CD4-positive, alpha-beta T cell treated with Interleukin-15 for 1 hour (primary cell): Measurements from ENCODE around the gene NEXN.
"Not testable (repeated sequence)": the region's sequence is repeated elsewhere in the genome, so short reads cannot be mapped to it uniquely, and the experiment has no call there.

Experiments
- DNase-seq: peaks from one replicate; pipeline ENCODE4 v3.0.0-alpha.2; 2020

NEXN gene

DNA sequence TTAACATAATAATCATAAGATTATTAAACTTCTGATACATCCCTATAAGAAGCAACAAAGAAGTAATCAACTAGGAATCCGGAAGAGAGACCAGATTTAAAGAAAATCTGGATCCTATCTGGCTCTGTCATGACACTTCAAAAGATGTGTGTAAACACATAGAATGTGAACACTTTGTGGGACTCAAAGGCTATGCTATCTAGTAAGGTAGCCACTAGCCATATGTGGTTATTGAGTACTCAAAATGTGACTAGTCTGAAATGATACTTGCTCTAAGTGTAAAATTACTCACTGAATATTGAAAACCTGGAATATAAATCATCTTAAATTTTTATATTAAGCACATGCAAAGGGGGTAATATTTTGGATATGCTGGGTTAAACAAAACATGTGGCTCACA lies 81.8 kb downstream of the NEXN start:
- no peak for DNase-seq

DNA sequence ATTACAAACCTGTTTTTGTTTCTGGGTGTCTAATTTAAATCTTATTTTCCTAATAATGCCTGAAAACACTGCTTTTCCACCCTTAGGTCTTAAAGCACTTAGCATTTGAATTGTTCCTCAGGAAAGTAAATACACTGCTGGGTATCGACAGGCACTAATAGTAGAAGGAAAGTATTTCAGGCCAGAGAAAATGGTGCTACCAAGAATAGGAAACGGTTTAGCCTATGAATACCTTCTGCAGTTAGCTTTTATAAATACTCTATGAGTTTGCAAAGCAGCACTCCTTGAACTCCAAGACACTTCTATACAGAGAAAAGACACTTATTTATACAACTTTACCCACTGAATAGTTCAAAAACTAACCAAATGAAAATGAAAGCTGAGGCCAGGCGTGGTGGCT lies 83.7 kb downstream of the NEXN start:
- DNase-seq, result no peak

DNA sequence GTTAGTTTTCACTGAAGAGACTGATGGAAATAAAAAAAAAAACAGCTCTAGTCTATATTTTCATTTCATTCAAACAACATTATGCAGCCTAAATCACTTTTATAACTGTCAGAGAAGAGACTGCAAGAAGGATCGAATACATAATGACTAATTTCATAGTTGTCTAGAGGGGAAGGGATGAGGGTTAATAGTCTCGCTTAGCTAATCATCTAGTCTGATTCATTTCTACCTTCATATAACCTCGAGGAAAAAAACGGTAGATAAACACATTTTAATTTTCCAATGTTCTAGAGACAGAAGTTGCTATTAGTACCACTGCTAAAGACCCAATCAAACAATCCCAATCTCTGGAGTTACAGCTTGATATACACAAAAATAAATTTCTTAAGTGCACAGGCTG lies 87.0 kb downstream of the NEXN start:
- DNase-seq, result no peak

DNA sequence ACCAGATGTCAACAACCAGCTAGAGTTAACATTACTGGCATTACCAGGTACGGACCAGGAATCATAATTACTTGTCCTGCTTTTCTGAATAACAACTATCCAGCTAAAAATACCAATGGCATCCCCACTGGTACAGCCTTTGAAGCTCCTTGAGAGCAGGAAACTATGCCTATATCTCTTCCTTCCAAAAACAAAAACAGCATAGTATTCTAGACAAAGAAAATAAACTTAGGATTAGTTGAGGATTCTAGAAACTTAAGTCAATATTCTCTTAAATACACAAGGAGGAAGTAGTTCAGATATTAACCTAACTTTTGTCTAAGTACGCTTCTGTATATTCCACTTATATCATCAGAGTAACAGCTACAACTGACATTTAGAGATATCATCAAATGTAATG lies 87.5 kb downstream of the NEXN start:
- no peak for DNase-seq

DNA sequence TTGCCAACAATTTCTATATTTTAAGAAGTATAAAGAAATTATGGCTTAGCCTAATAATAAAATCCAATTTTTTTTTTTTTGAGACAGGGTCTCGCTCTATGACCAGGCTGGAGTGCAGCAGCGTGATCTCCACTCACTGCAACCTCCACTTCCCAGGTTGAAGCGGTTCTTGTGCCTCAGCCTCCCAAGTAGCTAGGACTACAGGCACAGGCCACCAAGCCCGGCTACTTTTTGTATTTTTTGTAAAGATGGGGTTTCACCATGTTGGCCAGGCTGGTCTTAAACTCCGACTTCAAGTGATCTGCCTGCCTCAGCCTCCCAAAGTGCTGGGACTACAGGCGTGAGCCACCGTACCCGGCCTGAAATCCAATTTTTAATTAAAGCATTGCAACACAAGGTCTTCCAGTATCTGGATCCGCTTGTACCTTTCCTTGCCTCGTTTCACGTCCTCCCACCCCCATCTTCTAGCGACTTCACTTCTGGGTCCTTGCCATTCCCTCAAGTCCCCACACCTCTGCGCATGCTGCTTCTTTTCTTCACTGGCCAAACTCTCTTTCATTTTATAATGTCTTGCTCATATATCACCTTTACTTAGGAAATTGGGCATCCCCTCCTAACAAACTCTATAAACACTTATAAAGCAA lies 88.1 kb downstream of the NEXN start:
- no peak for DNase-seq

DNA sequence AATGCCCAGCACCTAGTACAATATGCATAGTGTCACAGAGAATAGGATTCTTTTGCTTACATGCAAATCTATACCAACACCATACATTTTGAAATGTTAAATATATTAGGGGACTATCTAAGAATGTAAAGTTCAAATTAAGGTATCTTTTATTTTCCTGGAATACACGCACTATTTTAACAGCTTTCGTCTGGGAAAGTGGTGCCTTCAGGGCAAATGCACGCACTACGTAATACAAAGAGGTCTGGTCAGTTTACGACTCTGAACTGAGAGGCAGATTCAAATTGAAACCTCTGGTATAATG lies 89.5 kb downstream of the NEXN start:
- no peak for DNase-seq

DNA sequence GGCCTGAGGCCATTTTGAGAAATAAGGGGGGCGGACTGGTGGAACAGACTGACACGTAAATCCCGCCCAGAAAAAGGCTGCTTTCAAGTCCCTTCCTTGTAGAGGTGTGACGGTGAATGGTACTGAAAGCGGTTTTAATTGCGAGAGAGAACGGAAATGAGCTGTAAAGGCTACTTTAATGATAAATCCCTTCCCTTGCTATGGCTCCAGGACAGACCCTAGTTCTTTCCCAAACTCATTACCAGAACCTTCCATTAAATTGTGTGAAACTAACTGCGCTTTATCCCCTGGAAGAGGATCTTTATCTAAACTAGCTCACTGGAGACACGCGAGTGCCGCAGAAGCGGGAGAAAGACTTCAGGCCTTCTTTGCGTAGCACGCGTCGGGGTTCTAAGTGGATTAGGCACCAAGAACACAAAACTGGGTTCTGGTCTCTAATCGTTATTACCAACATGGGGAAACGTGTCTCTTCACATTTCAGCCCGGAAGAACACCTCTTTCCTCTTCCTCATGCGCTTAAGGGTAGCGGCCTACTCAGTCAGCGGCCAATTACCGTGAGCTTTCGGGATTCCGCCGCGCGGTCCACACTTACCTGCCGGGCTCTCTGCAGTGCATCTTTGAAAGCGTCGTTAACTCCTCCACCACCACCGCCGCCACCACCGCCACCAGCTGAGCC lies 90.0 kb downstream of the NEXN start:
- peak; percentile 86 for DNase-seq

DNA sequence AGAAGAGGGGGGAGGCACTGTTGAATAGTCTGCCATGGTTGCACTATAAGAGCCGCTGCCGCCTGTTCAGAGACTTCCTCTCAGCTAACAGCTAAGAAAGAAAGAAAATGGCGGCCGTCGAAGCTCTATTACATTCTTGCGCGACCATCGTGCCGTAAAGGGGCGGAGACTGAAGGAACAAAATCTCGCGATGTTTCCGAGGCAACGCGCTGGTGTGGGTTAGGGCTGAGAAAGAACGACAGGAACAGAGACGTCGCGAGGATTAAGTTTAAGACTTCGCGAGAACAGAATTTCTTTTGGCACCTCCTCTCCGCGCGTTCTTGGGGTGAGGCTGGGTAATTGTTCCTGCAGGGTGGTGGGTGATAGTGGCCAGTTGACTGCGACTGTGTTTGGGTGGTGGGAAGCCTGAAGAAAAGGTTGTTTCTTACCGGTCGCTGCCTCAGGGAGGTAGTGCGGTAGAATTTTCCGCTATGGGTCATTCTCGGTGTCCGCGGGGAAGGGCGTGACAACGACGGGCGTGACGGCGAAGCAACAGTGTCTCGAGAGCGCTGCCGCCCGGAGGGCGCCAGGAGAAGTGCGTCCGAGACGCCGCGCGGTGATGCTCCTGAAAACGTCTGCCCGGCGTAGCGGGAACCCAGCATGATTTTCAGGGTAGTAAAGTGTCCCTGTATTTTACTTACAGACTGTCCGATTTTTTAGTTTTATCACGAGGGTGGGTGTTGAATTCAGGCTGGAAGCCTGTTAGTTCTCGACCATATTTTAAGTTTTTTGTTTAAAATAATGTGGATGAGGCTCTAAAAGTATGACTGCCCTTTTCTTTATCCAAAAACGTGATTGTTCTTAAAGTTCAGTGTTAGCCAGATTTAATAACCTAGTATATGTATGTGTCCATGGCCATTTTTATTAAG lies 90.8 kb downstream of the NEXN start, which contains the start of gene FUBP1:
TSS of gene FUBP1 (minus strand) at position 104 of the 908 bp plus-strand sequence. CDS start at position 36, 68 bp downstream.
- DNase-seq, result peak; percentile 97

DNA sequence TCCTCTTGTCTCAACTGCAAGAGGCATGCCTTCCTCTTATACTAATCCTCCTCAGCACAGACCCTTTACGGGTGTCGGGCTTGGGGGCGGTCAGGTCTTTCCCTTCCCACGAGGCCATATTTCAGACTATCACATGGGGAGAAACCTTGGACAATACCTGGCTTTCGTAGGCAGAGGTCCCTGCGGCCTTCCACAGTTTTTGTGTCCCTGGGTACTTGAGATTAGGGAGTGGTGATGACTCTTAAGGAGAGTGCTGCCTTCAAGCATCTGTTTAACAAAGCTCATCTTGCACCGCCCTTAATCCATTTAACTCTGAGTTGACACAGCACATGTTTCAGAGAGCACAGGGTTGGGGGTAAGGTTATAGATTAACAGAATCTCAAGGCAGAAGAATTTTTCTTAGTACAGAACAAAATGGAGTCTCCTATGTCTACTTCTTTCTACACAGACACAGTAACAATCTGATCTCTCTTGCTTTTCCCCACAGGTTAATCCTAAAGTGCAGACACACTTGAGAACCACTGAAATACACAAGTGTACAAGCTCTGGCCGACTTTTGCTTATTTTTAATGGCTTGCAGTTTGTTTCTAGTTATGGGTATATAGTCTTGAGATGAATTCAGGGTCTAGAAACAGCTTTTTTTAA lies 95.0 kb downstream of the NEXN start:
- DNase-seq, result not testable (repeated sequence)

DNA sequence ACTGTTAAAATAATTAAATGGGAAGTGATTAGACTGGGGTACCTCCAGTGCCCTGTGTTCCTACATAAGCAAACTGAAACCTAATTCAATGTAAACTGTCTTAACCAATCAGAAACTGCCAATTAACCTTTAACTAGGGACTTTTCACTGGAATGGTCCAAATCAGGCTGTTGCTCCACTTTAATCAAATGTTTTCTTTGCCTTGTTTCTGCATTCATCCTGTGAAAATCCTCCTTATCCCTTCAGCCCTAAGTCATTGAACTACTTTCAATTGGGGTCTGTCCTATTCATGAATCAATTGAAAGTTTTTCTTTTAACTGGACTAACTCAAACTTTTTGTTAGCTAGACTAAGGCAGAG lies 95.6 kb downstream of the NEXN start:
- DNase-seq, result no peak

DNA sequence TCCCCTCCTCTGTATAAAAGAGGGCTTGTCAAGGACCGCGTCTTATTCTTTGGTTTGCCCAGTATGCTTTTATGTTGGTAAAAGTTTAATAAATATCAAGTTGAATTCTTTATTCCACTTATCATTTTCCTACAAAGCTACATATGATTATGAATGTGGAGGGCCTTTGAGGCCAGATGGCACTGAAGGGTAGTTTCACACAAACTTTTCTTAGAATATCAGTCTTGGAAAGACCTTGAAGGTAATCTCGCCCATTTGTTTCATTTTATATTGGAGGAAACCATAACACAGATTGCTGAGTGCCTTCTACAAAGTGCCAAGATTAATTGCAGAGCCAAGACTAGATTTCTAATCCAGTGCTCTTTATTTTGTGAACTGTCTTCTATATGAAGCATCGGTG lies 96.2 kb downstream of the NEXN start:
- no peak for DNase-seq

DNA sequence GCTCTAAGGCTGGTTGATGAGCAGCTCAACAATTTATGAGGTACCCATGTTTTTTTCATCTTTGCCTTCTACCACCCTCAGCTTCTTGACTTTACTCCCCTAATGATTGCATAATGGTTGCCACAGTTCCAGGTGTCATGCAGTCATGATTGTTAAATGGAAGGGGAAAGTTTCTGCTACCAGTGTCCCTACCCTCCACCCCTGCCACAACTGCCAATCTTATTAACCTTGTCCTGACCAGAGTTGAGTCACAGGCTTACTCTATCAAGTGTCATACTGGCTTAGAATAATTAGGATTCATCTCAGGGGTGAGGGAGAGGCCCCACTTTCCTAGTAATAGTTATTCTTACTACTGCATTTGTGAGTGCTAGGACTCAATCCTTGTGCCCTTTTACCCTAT lies 98.4 kb downstream of the NEXN start:
- DNase-seq, result no peak

DNA sequence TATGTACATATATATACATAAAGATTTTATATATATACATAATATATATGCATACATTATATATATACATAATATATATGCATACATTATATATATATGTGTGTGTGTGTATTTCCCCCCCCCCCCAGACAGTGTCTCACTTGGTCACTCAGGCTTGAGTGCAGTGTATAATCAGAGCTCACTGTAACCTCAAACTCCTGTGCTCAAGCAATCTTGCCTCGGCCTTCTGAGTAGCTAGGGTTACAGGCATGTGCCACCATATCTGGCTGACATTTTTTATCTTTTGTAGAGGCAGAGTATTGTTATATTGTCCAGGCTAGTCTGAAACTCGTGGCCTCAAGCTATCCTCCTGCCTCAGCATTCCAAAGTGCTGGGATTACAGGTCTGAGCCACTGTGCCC lies 99.5 kb downstream of the NEXN start:
- no peak for DNase-seq

DNA sequence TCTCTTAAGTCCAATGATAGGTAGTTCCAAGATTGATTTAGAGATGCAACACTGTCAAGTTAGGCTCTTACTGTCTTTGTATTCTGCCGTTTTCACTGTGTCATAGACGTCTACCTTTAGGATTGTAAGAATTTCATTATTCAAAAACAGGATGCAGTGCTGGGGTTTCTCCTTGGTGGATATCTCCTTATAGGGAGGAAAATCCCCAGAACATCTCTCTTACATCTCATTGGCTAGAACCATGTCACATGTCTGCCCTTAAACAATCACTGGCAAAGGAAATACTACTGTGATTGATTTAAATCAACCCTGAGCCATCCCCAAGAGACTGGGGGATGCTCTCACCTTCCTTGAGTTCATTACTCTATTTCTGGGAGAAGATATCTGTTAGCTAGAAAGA lies 101.3 kb downstream of the NEXN start:
- no peak for DNase-seq

DNA sequence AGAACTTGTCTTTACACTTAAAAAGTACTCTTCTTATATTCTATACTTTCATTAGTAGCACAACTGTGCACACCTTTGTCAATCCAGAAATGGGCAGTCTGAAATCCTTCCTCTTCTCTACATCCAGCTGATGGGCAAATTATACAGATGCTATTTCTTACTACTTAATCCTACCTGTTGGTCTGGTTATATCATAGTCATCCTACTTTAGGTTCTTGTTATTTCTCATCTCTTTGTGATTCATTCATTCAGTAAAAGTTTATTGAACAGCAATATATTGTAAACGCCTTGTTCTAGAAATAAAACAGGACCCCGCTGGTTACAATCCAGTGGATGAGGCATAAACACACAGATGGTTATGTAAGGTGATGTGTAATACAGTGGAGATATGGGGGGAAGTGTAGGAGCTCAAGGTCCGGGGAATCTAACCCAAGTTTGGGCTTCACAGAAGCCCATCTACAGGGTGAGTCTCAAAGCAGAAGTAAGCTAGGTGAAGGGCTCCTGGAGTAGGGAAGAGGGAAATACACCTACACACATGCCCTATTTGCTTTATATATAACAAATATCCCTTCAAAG lies 102.3 kb downstream of the NEXN start:
- DNase-seq, result no peak

DNA sequence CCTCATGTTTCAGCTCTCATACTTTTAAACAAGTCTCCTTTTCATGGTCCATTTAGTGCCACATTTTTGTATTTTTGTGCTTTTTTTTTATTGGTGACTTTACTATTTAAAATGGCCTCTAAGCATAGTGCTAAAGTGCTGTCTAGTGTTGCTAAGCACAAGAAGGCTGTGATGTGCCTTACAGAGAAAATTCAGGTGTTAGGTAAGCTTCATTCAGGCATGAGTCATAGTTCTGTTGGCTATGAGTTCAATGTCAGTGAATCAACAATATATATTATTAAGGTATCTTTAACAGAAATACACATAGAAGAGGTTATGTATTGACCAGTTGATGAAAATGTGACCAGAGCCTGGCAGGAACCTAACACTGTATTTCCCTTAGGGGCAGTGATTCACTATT lies 103.2 kb downstream of the NEXN start:
- DNase-seq, result no peak
